B cell (primary cell): Measurements from ENCODE around the gene TNFRSF13B. TPM values are rescaled to one million over a fixed set of nuclear protein-coding genes. Genes with fewer than 3 reads are reported as not detected.
A peak's percentile ranks its signal among the peaks of the same experiment; 100 is the strongest.

Source experiments
- ATAC-seq: fragments of 200-7000 bp; cut with Tn5 transposase; one replicate; pipeline ENCODE4 v1.10.0; 2021; ENCODE audit warnings: low read depth, mild to moderate bottlenecking, moderate number of reproducible peaks, moderate library complexity
- CTCF ChIA-PET: fragments of 350-600 bp; sonication (Branson Sonifier 250); formaldehyde crosslinking; loops from one replicate; lab custom pipeline; 2021; ENCODE audit warnings: antibody characterized with exemption, inconsistent platforms; lab: Charles Lee
- POLR2A ChIA-PET: fragments of 350-600 bp; sonication (Branson Sonifier 250); formaldehyde crosslinking; loops from one replicate; lab custom pipeline; 2021; ENCODE audit warnings: antibody characterized with exemption; lab: Charles Lee
- DNase-seq: peaks from one replicate; pipeline ENCODE4 v3.0.0; 2013
- H2AFZ ChIP-seq: 2 replicates; pipeline ENCODE4 v1.6.1; 2012; ENCODE audit warnings: mild to moderate bottlenecking, low read depth, low read length; ENCODE audit not compliant: insufficient read depth, poor library complexity, severe bottlenecking
- H3K27ac ChIP-seq, 2 donors: 1 replicate in 1 of 2; 2 replicates in 1 of 2; pipeline ENCODE4 v1.5.1; 2012 to 2013; ENCODE audit warnings: low read length in 2 of 2, mild to moderate bottlenecking in 2 of 2, moderate library complexity in 1 of 2
- H3K27me3 ChIP-seq, 4 experiments: fragments of 200-600 bp in 1 of 4; sonication (generic) in 1 of 4; replicated peaks in 1 of 4; 1 replicate in 2 of 4; 2 replicates in 2 of 4; pipeline versions ENCODE4 v1.6.1 to v1.7.0; 2013 to 2016; ENCODE audit warnings: low read length in 3 of 4, mild to moderate bottlenecking in 2 of 4, mixed read lengths in 1 of 4, moderate library complexity in 1 of 4; ENCODE audit not compliant: insufficient read depth in 4 of 4, control insufficient read depth in 3 of 4; ENCODE audit errors: control extremely low read depth in 1 of 4
- H3K36me3 ChIP-seq, 2 experiments: replicated peaks in 1 of 2; 1 replicate in 1 of 2; 2 replicates in 1 of 2; pipeline versions ENCODE4 v1.6.1 to v1.7.1; 2013; ENCODE audit warnings: low read length in 1 of 2; ENCODE audit not compliant: insufficient read depth in 2 of 2, control insufficient read depth in 1 of 2; ENCODE audit errors: control extremely low read depth in 1 of 2, extremely low read depth in 1 of 2
- H3K4me1 ChIP-seq, 2 donors: fragments of 200-600 bp in 1 of 2; sonication (generic) in 1 of 2; 1 replicate in 1 of 2; 2 replicates in 1 of 2; pipeline versions ENCODE4 v1.5.1 to v1.6.1; 2013 to 2017; ENCODE audit warnings: low read length in 2 of 2; ENCODE audit not compliant: control insufficient read depth in 2 of 2, insufficient read depth in 2 of 2
- H3K4me2 ChIP-seq: replicated peaks from 2 replicates; pipeline ENCODE3; 2012; ENCODE audit warnings: mild to moderate bottlenecking, low read depth, low read length; ENCODE audit not compliant: poor library complexity, severe bottlenecking
- H3K4me3 ChIP-seq, 5 experiments: fragments of 200-600 bp in 1 of 5; sonication (generic) in 1 of 5; 1 replicate in 3 of 5; 2 replicates in 2 of 5; pipeline versions ENCODE4 v1.5.1 to v1.7.0; 2011 to 2016; ENCODE audit warnings: low read length in 4 of 5, mild to moderate bottlenecking in 4 of 5, low read depth in 2 of 5, control low read depth in 1 of 5, moderate library complexity in 1 of 5; ENCODE audit not compliant: insufficient read depth in 1 of 5; ENCODE audit errors: control extremely low read depth in 1 of 5, extremely low read depth in 1 of 5
- H3K79me2 ChIP-seq: fragments of 200-600 bp; sonication (generic); one replicate; pipeline ENCODE4 v1.6.0; 2016; ENCODE audit warnings: low read length; ENCODE audit not compliant: control insufficient read depth, insufficient read depth
- H3K9ac ChIP-seq: fragments of 200-600 bp; sonication (generic); 2 replicates; pipeline ENCODE4 v1.6.1; 2017; ENCODE audit warnings: mild to moderate bottlenecking, low read length, moderate library complexity
- H3K9me3 ChIP-seq, 3 donors: one replicate each; pipeline versions ENCODE4 v1.6.1 to v1.7.1; 2013; ENCODE audit warnings: low read length in 2 of 3; ENCODE audit not compliant: control insufficient read depth in 2 of 3, insufficient read depth in 1 of 3; ENCODE audit errors: control extremely low read depth in 1 of 3
- H4K20me1 ChIP-seq: 2 replicates; pipeline ENCODE4 v1.6.0; 2012; ENCODE audit warnings: mild to moderate bottlenecking, low read length; ENCODE audit not compliant: insufficient read depth, control insufficient read depth, poor library complexity, severe bottlenecking
- H3K27ac Mint-ChIP-seq: one replicate; pipeline ENCODE4 v1.8.0; 2021; ENCODE audit warnings: mixed read lengths
- H3K27me3 Mint-ChIP-seq: one replicate; pipeline ENCODE4 v1.8.0; 2021; ENCODE audit warnings: mixed read lengths
- H3K4me1 Mint-ChIP-seq: one replicate; pipeline ENCODE4 v1.8.0; 2021; ENCODE audit warnings: mixed read lengths
- H3K4me3 Mint-ChIP-seq: one replicate; pipeline ENCODE4 v1.8.0; 2021; ENCODE audit warnings: mixed read lengths
- H3K9me3 Mint-ChIP-seq: one replicate; pipeline ENCODE4 v1.8.0; 2022; ENCODE audit warnings: mixed read lengths; ENCODE audit not compliant: insufficient read depth
- CTCF ChIP-seq: fragments of 200-600 bp; IDR thresholded peaks from one replicate; pipeline ENCODE4 v1.8.0; 2022; ENCODE audit warnings: antibody characterized with exemption, mild to moderate bottlenecking
- EZH2 ChIP-seq: IDR thresholded peaks from 2 replicates; pipeline ENCODE4 v1.6.1; 2012; ENCODE audit warnings: borderline replicate concordance, low read depth, mild to moderate bottlenecking, moderate library complexity, low read length; ENCODE audit not compliant: insufficient read depth, poor library complexity, severe bottlenecking
- WGBS: methylation state at CpG from one replicate; pipeline ENCODE4 v1.1.5; 2013; ENCODE audit warnings: missing lambda C conversion rate; ENCODE audit not compliant: insufficient coverage; 5-methylcytosine and 5-hydroxymethylcytosine counted together
- intact Hi-C: fragments of 100-400 bp; cut with micrococcal nuclease; formaldehyde crosslinking; loops from one replicate; pipeline ENCODE4 v1.10.0; 2022
- polyA plus RNA-seq: library from polyadenylated mRNA; depleted of rRNA; stranded (reverse); fragments of >200 nt; gene quantifications from 2 replicates; pipeline ENCODE4 v1.2.3, GENCODE V29; 2012
- total RNA-seq, 2 donors: library from RNA; stranded (reverse); fragments of 120-200 nt in 1 of 2; gene quantifications; 1 replicate in 1 of 2; 2 replicates in 1 of 2; pipeline versions ENCODE4 v1.2.3 to v1.2.4, GENCODE V29; 2013 to 2022

TNFRSF13B gene
- total and polyA plus RNA-seq, 2 donors (not counting 1 experiment from before 2014, with no cell fraction given) = 74.5 to 219 TPM

- TF ChIP-seq EZH2 (no peak), CTCF (peak; percentile 96)
- ATAC-seq = peak; percentile 92
- Mint-ChIP-seq H3K27ac (no peak overlapping the region), H3K4me3 (no peak overlapping the region), H3K27me3 (no peaks in the 10 kb centered on the region), H3K9me3 (no peaks in the 10 kb centered on the region), H3K4me1 (peaks cover 5% of the 10 kb centered on the region)
- H3K4me1 ChIP-seq = peaks cover 0 to 8% of the 10 kb centered on the region in 2 donors
- H3K9me3 ChIP-seq = peaks cover 0 to 12% (median 0%) of the 10 kb centered on the region in 3 donors
- peak; percentile 83 for DNase-seq
- CTCF ChIA-PET = interaction anchor here (0.7 to 3.2 kb wide), 6 partner anchors 13 to 313 kb away, joined by 3 to 25 read pairs (median 6); no protein-coding TSS in a partner anchor
- no peaks in the 10 kb centered on the region for H3K36me3 ChIP-seq
- H3K4me2 ChIP-seq = peak overlapping the region; percentile 40
- 22% methylated on average over 18 of the region's 22 CpGs for WGBS
- no peaks in the 10 kb centered on the region for H3K27me3 ChIP-seq
- no peaks in the 10 kb centered on the region for H3K79me2 ChIP-seq
- POLR2A ChIA-PET = no interaction called here
- no peak overlapping the region for H3K9ac ChIP-seq
- H4K20me1 ChIP-seq = no peaks in the 10 kb centered on the region
- H3K27ac ChIP-seq = no peak overlapping the region
- H3K4me3 ChIP-seq = no peak overlapping the region
- peak overlapping the region; percentile 25 for H2AFZ ChIP-seq
- intact Hi-C loops = loop anchor here (1.0 to 5.0 kb wide), 2 partner anchors 40 to 311 kb away; partner anchors contain the start of gene MPRIP
These were observed 30.1 kb upstream of the TNFRSF13B start for GRCh38 chr17:17001874-17002520.
